Upper lobe of left lung (tissue), 4 donors: ENCODE data around the gene RFC4.

Experiments used
- CTCF ChIP-seq, 6 experiments: fragments of 450-650 bp in 4 of 6; fragments of 200-600 bp in 2 of 6; sonication (generic) in 2 of 6; IDR thresholded peaks; one replicate each; pipeline ENCODE4 v1.5.1; 2016 to 2019; ENCODE audit warnings: antibody characterized with exemption in 6 of 6
- EP300 ChIP-seq, 4 donors: sonication (generic); formaldehyde crosslinking; IDR thresholded peaks; one replicate each; pipeline ENCODE4 v1.5.1; 2017; ENCODE audit warnings: antibody characterized with exemption in 4 of 4, control low read depth in 2 of 4
- POLR2A ChIP-seq, 4 donors: fragments of 450-650 bp; IDR thresholded peaks; one replicate each; pipeline ENCODE4 v1.5.1; 2016 to 2017; ENCODE audit warnings: antibody characterized with exemption in 4 of 4, mild to moderate bottlenecking in 2 of 4
- POLR2AphosphoS5 ChIP-seq, 2 donors: sonication (generic); formaldehyde crosslinking; IDR thresholded peaks; one replicate each; pipeline ENCODE4 v1.5.1; 2017; ENCODE audit warnings: antibody characterized with exemption in 2 of 2

- no peak for TF ChIP-seq CTCF (IDR thresholded peaks at IDR 0.05)
- no peak for TF ChIP-seq POLR2A (IDR thresholded peaks at IDR 0.05)
- TF ChIP-seq POLR2AphosphoS5 (IDR thresholded peaks at IDR 0.05), result no peak
- no peak for TF ChIP-seq EP300 (IDR thresholded peaks at IDR 0.05)
These were observed 27.1 kb downstream of the RFC4 start for GRCh38 chr3:186779204-186779603.
